HCT116 (cell line): ENCODE data around the gene KRT2. TPM values are rescaled to one million over a fixed set of nuclear protein-coding genes. Genes with fewer than 3 reads are reported as not detected.

Source experiments
- ATAC-seq: fragments of 200-7000 bp; cut with Tn5 transposase; 2 replicates; pipeline ENCODE4 v1.9.1; 2020; ENCODE audit warnings: mild to moderate bottlenecking, moderate library complexity
- BruUV-seq: library from RNA; stranded (reverse); fragments of 400-500 nt; replicated peaks from 2 replicates; lab custom pipeline; 2021; lab: Mats Ljungman, UMichigan
- CTCF ChIA-PET: fragments of 300-600 bp; sonication (Branson Sonifier 250); formaldehyde crosslinking; loops from one replicate; lab custom pipeline; 2021; ENCODE audit warnings: antibody characterized with exemption; lab: Charles Lee
- POLR2A ChIA-PET: fragments of 300-600, 350-600 bp; sonication (Branson Sonifier 250); formaldehyde crosslinking; loops from one replicate; lab custom pipeline; 2021; ENCODE audit warnings: antibody characterized with exemption; lab: Charles Lee
- RAD21 ChIA-PET, 2 experiments: fragments of 300-600 bp; sonication (Branson Sonifier 250); formaldehyde crosslinking; loops; one replicate each; lab custom pipeline; 2023; ENCODE audit warnings: low total read pairs in 2 of 2; ENCODE audit not compliant: uncharacterized antibody in 2 of 2, unreplicated experiment in 2 of 2, low non-redundant PET in 1 of 2; lab: Charles Lee
- DNase-seq: peaks from one replicate; pipeline ENCODE4 v3.0.0-alpha.2; 2010; ENCODE audit warnings: low read depth, low spot score
- H2AFZ ChIP-seq: fragments of 200-600 bp; shearing (Covaris generic), sonication (generic); 2 replicates; pipeline ENCODE4 v1.6.1; 2017; ENCODE audit warnings: low read depth, mixed run types, mixed read lengths, antibody characterized with exemption, low read length; ENCODE audit not compliant: poor library complexity, severe bottlenecking
- H3K27ac ChIP-seq: 2 replicates; pipeline ENCODE4 v1.5.1; 2012; ENCODE audit warnings: low read depth, low read length
- H3K27me3 ChIP-seq: fragments of 200-600 bp; sonication (generic); 2 replicates; pipeline ENCODE4 v1.6.1; 2016; ENCODE audit warnings: mixed run types, low read length, mixed read lengths; ENCODE audit not compliant: insufficient read depth
- H3K36me3 ChIP-seq, 2 experiments: fragments of 200-500 bp in 1 of 2; fragments of 200-600 bp in 1 of 2; sonication (Bioruptor generic) in 1 of 2; sonication (generic) in 1 of 2; 2 replicates each; pipeline versions ENCODE4 v1.5.1 to v1.6.1; 2014 to 2016; ENCODE audit warnings: low read length in 2 of 2, inconsistent platforms in 1 of 2, mixed read lengths in 1 of 2, mixed run types in 1 of 2; ENCODE audit not compliant: insufficient read depth in 2 of 2, control insufficient read depth in 1 of 2
- H3K4me1 ChIP-seq, 2 experiments: fragments of 200-600 bp in 1 of 2; sonication (generic) in 1 of 2; 2 replicates each; pipeline versions ENCODE4 v1.5.1 to v1.6.1; 2012 to 2017; ENCODE audit warnings: low read length in 2 of 2, inconsistent platforms in 1 of 2, mild to moderate bottlenecking in 1 of 2, mixed read lengths in 1 of 2, mixed run types in 1 of 2, moderate library complexity in 1 of 2; ENCODE audit not compliant: insufficient read depth in 2 of 2, control insufficient read depth in 1 of 2
- H3K4me2 ChIP-seq: fragments of 200-600 bp; sonication (generic); 2 replicates; pipeline ENCODE4 v1.6.1; 2017; ENCODE audit warnings: mixed run types, low read length, mixed read lengths
- H3K4me3 ChIP-seq, 2 experiments: fragments of 200-600 bp in 1 of 2; sonication (generic) in 1 of 2; replicated peaks in 1 of 2; 2 replicates each; pipeline ENCODE4 v1.5.1; 2011 to 2016; ENCODE audit warnings: low read length in 2 of 2, control low read depth in 1 of 2, low read depth in 1 of 2, mild to moderate bottlenecking in 1 of 2, mixed read lengths in 1 of 2, mixed run types in 1 of 2
- H3K79me2 ChIP-seq: fragments of 200-600 bp; sonication (generic); 2 replicates; pipeline ENCODE4 v1.6.1; 2017; ENCODE audit warnings: mild to moderate bottlenecking, mixed run types, low read length, moderate library complexity, mixed read lengths; ENCODE audit not compliant: insufficient read depth
- H3K9ac ChIP-seq: fragments of 200-600 bp; sonication (generic); 2 replicates; pipeline ENCODE4 v1.6.1; 2016; ENCODE audit warnings: low read length, mixed read lengths
- H3K9me2 ChIP-seq: fragments of 200-600 bp; sonication (generic), shearing (Covaris generic); 2 replicates; pipeline ENCODE4 v1.6.1; 2017; ENCODE audit warnings: mixed run types, mild to moderate bottlenecking, moderate library complexity; ENCODE audit not compliant: insufficient read depth
- H3K9me3 ChIP-seq, 2 experiments: fragments of 200-500 bp in 1 of 2; fragments of 200-600 bp in 1 of 2; sonication (Bioruptor generic) in 1 of 2; sonication (generic) in 1 of 2; 2 replicates each; pipeline ENCODE4 v1.6.1; 2014 to 2017; ENCODE audit warnings: low read length in 2 of 2, mixed read lengths in 2 of 2, inconsistent platforms in 1 of 2, low read depth in 1 of 2, mild to moderate bottlenecking in 1 of 2, mixed run types in 1 of 2, moderate library complexity in 1 of 2; ENCODE audit not compliant: control insufficient read depth in 1 of 2, insufficient read depth in 1 of 2
- H4K20me1 ChIP-seq: fragments of 200-600 bp; sonication (generic), shearing (Covaris generic); 2 replicates; pipeline ENCODE4 v1.6.1; 2017; ENCODE audit warnings: mixed run types, mild to moderate bottlenecking, moderate library complexity; ENCODE audit not compliant: insufficient read depth
- CBX3 ChIP-seq: IDR thresholded peaks from 2 replicates; pipeline ENCODE4 v1.6.1; 2012; ENCODE audit warnings: low read depth
- CTCF ChIP-seq, 3 experiments: fragments of 200-600 bp in 1 of 3; sonication (generic) in 1 of 3; IDR thresholded peaks in 2 of 3; conservative IDR thresholded peaks in 1 of 3; 2 replicates each; pipeline ENCODE4 v1.5.1; 2012 to 2017; ENCODE audit warnings: low read depth in 2 of 3, low read length in 2 of 3, antibody characterized with exemption in 1 of 3, borderline replicate concordance in 1 of 3, control low read depth in 1 of 3, mild to moderate bottlenecking in 1 of 3, mixed read lengths in 1 of 3, mixed run types in 1 of 3, moderate library complexity in 1 of 3; ENCODE audit not compliant: insufficient read depth in 1 of 3
- EZH2 ChIP-seq: fragments of 200-600 bp; sonication (generic); IDR thresholded peaks from 2 replicates; pipeline ENCODE4 v1.6.1; 2017; ENCODE audit warnings: antibody characterized with exemption, mixed run types
- FOSL1 ChIP-seq: IDR thresholded peaks from 2 replicates; pipeline ENCODE4 v1.6.1; 2012; ENCODE audit warnings: low read depth
- JUND ChIP-seq: IDR thresholded peaks from 2 replicates; pipeline ENCODE4 v1.6.1; 2012
- MAX ChIP-seq: IDR thresholded peaks from 2 replicates; pipeline ENCODE4 v1.6.1; 2012
- POLR2A ChIP-seq: IDR thresholded peaks from 2 replicates; pipeline ENCODE4 v1.7.0; 2011; ENCODE audit warnings: borderline replicate concordance; ENCODE audit not compliant: insufficient read depth, insufficient read length; ENCODE audit errors: extremely low read depth
- POLR2AphosphoS5 ChIP-seq: IDR thresholded peaks from 2 replicates; pipeline ENCODE4 v1.6.1; 2011; ENCODE audit warnings: mild to moderate bottlenecking, low read depth, low read length, moderate library complexity
- SIN3A ChIP-seq: IDR thresholded peaks from 2 replicates; pipeline ENCODE4 v1.6.1; 2012; ENCODE audit warnings: low read depth
- ZBTB33 ChIP-seq: IDR thresholded peaks from 2 replicates; pipeline ENCODE4 v1.6.1; 2011; ENCODE audit warnings: mild to moderate bottlenecking, low read length, moderate library complexity; ENCODE audit not compliant: insufficient replicate concordance; ENCODE audit errors: extremely low read depth
- ZNF274 ChIP-seq: fragments of 200-500 bp; sonication (Bioruptor generic); IDR thresholded peaks from 2 replicates; pipeline ENCODE4 v1.6.1; 2014; ENCODE audit warnings: mild to moderate bottlenecking, low read depth, low read length, inconsistent platforms
- intact Hi-C: fragments of 100-400 bp; cut with micrococcal nuclease; formaldehyde crosslinking; loops from 2 replicates; pipeline ENCODE4 v1.10.0; 2022
- total RNA-seq: library from RNA; stranded (reverse); gene quantifications from one replicate; pipeline ENCODE4 v1.2.1, GENCODE V29; 2021; ENCODE audit not compliant: unreplicated experiment

The KRT2 gene
- total RNA-seq, 1 experiment from 2014 or later, result not detected

- no TSS peak for BruUV-seq
- Histone ChIP-seq H3K27ac (no peak overlapping the region), H3K4me2 (no peak overlapping the region), H3K4me1 (peaks cover 0 to under 1% of the 10 kb centered on the region in 2 experiments; a peak in 1 of 4 replicates), H3K36me3 (no peaks in the 10 kb centered on the region), H4K20me1 (no peaks in the 10 kb centered on the region), H3K27me3 (no peaks in the 10 kb centered on the region), H3K9me3 (no peaks in the 10 kb centered on the region), H3K79me2 (no peaks in the 10 kb centered on the region), H3K4me3 (no peak overlapping the region), H3K9ac (no peak overlapping the region), H3K9me2 (no peaks in the 10 kb centered on the region), H2AFZ (no peak overlapping the region)
- ChIA-PET POLR2A (no interaction called here), CTCF (no interaction called here), RAD21 (no interaction called here)
- intact Hi-C loops, result no loop called here
- no peak for DNase-seq
- TF ChIP-seq CBX3 (no peak), SIN3A (no peak), FOSL1 (no peak), MAX (no peak), EZH2 (no peak), ZNF274 (no peak), JUND (no peak), CTCF (IDR thresholded peaks at IDR 0.05 in 2 of 3, conservative IDR thresholded peaks at IDR 0.05 in 1 of 3; ENCODE audit: borderline replicate concordance in 1 of 3, insufficient read depth in 1 of 3, low read depth in 2 of 3, low read length in 2 of 3) (no peak), POLR2A (no peak), POLR2AphosphoS5 (no peak), ZBTB33 (no peak)
- ATAC-seq, result no peak
Observed at GRCh38 chr12:52661668-52662067, 9.7 kb upstream of the KRT2 start.
